HG03432 (cell line): ENCODE data around the gene CPS1.

Source experiments
- ATAC-seq: cut with Tn5 transposase; IDR thresholded peaks from one replicate; pipeline ENCODE4 v1.9.1; 2021; ENCODE audit warnings: mild to moderate bottlenecking, moderate library complexity; ENCODE audit not compliant: unreplicated experiment

CPS1 gene

DNA sequence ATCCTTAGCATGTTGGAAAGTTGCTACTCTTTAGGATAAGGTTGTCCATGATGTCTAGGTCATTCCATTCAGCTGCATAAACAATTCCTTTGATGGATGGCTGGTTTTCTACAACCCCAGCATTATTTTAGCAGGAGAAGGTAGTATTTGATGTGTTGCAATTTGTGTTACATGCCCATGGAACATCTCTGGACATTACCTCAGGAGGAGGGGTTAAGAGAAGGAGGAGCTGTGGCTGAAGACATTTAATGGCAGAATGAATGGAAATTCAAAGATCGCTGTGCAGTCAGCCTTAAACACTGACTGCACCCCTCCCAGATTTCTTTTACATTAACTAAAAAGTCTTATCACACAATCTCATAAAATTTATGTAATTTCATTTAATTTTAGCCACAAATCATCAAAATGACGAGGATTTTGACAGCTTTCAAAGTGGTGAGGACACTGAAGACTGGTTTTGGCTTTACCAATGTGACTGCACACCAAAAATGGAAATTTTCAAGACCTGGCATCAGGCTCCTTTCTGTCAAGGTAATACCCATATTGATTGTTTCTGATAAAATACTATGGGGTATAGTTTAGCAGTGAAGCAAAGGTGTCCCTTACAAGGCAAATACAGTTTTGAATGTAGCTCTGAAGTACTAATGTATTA is at the start of gene CPS1:
Gene CPS1, plus strand, starts transcription at position 271 of the 652 bp plus-strand sequence. Its CDS starts 135 bp downstream, at position 406.
- no peak for ATAC-seq

DNA sequence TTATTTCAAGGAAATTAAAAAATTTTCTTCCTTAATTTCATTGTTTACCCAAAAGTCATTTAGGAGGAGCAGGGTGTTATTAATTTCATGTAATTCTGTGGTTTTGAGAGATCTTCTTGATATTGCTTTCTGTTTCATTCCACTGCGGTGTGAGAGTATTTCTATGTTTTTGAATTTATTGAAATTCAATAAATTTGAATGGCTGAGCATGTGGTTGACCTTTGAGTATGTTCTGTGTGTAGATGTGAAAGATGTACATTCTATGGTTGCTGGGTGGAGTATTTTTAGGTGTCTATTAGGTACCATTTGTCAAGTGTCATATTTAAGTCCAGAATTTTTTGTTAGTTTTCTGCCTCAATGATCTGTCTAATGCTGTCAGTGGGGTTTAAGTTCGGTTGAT is 40.5 kb upstream of the CPS1 start:
- ATAC-seq = no peak

DNA sequence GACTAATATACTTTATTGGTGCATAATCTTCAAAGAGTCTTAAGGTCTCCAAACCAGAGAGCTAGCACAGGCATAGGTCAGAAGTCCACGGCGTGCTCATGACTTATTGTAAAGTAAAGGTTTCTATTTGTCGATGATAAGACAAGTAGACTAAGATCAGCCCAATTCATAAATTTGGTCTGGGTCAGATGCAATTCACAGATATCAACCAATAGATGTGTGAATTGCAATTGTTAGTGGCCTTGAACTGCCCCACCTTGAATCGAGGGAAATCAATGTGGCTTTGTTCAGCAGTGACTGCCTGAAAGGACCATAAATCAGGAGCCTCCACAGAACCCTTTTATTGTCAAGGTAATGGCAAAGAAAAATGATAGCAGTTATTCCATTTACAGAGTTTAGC is 39.1 kb upstream of the CPS1 start:
- ATAC-seq = no peak

DNA sequence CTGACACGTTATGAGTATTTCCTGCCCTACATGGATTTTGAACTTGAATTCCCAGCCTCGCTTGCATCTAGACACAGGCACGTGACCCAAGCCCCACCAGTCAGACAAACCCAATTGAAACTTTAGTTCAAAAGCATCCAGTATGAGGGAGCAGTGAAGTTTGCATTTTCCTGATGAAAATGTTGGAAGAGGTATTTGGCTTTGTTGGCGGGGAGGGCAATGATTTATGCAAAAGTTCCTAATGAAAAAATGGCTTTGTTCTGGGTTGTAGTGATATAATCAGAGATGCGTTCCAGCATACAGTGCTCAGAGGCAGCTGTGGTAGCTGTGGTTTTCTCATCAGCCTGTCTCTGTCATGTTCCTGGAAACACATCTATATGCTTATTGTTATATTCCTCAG is 36.8 kb upstream of the CPS1 start:
- ATAC-seq = no peak

DNA sequence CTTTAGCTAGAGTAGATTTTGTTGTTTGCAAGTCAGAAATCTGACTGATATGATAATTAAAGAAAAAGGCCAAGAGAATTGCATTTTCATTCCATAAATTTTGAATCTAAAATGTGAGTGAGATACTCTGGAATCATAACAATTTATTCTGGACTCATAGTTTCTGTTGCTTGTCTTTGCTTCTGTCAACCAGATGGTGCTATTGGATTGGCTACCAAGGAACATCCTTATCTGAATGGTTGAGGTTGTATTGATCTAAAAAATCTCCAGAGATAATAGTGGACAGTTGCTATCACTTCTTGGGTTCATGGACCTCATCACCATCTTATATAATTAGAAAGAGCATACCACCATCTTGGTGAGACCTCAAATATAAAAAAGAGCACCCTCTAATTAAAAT is 34.0 kb upstream of the CPS1 start:
- no peak for ATAC-seq

DNA sequence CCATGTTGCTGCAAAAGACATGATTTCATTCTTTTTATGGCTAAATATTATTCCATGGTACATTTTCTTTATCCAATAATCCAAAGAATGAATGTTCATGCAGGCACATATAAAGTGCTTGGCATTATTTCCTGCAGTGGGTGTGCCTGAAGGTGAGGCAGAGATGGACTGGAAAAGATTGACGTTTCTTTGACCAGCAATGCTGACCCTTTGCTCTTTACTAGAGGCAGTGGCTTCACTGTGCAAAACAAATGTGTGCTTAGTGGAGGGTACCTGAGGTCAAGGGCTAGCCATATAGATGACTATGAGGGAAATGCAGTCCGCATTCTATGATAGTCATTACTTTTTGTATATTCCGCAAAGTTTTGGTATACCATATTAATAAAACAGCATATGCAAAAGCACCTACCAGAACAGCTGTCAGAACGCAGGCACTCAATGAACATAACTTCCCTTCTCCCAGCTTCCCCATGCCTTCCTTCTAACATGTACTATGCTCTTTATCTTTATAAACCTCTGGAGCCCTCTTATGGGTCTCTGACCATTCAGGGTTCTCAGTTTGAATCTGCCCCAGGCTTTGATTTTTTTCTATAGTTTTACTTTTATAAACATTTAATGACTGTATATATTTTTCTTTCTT is 32.6 kb upstream of the CPS1 start:
- ATAC-seq = no peak

DNA sequence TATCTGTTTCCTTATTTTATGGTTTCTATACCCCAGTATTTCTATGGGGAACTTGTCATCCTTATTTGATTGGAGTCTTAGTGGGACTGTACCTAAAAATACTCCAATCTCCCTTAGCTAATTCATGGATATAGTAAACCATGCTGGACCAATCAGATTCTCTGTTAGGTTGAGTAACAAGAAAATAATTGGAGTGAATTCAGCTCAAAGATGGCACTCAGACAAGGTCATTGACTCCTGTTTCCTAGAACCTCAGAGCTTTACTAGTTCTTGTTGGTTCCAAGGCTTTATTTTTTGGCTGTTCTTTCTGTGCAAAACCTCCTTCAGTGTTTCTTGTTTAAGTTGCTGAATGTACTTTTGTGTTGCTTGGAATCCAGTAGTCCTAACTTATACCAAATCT is 31.9 kb upstream of the CPS1 start:
- no peak for ATAC-seq

DNA sequence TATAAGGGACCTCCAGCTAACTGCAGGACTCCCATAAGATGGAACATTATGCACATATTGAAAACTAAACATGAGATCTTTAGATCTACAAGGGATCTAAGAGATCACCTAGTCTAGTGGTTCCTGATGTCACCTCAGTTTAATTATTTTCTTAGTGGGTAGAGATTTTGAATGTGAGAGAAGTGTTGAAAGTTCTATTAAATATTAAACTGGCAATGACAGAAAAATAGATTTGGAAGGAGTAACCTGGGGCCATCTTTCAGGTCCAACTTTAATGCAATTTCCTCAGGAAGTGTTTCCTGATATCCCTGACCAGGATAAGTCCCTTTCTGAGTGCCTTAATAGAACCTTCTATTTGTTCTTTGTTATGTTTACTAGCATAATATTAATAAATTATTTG is 29.1 kb upstream of the CPS1 start:
- peak; percentile 69 for ATAC-seq

DNA sequence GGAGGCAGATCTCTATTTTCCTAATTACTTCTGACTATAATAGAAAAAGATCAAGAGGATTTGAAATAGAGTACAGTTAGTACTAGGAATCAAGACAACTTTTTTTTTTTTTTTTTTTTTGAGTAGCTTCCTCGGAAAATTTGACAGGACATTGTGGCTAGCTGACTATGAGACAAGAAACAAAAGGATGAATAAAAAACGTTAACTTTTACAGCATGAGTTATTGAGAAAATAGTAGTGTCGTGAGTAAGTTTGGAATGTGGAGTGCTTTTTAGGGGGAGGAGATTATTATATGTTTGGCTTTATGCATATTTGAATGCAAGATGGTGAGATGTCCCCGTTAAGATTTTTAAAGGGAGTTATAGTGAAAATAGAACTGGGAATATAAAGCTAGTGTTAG is 27.7 kb upstream of the CPS1 start:
- no peak for ATAC-seq

DNA sequence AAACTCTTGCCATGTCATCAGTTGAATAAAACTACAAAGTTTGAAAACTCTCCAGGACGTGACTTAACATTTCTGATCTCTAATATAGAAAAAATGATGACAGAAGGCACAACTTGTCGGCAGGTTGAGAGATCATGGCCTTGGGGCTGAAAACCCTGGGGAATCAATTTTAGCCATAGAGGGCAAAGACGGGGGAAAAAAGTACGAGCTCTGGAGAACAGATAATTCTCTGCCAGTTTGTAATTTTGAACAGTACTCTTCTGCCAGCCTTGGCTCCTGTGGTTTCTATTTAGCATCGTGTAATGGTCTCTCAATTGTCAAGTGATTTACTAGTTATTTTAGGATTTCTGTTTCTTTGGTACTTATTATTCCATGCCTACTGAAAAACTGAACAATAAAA is 25.3 kb upstream of the CPS1 start:
- no peak for ATAC-seq

DNA sequence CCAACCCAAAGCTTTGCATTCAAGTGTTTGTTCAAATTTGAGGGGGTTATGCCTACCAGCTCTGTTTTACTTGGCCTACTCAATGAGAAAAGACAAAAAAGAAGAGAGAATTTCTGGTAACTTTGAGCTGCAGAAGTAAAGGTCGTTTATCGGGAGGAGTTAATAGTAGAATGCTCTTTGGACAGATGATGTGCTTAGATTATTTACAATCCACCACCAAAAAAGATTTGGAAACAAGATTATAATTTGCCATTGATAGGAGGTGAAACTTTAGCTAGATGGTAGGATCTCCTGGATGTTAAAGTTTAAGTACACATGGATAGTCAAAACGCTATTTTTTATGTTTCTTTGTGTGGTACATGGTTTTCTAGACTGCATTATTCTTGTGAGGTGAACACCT is 24.9 kb upstream of the CPS1 start:
- ATAC-seq = no peak

DNA sequence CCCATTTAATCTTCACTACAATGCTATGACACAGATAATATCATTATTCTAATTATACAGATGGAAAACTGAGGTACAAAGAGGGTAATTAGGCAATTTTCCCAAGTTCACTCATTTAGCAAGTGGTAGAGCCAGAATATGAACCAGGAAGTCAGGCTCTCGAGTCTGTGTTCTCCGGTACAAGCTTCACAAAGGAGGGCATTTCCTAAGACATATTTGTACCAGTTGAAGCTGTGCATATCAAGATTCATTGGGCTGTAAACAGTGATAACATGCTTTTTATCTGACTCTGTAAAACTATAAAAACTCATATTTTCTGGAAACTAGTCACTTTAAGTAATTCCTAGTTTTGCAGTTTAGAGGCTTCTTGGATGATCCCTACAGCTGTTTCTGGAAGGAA is 23.0 kb upstream of the CPS1 start:
- ATAC-seq = no peak

DNA sequence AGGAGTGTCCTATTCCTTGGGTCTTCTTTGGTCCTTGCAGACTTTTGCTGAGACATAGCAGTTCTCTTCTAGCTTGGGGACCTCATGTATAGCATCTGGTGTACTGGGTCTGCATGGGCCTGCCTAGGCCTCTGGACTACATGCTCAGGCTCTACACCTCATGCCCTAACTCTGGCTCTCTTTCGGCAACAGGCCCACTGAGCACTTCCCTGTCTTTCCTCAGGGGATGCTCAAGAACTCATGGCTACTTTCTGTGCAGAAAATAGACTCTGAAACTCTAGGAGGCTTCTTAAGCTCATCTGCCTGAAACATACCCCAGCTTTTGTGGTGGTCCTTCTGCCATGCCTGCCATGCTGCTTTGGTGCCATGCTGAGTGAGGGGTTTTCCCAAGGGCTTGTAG is 21.5 kb upstream of the CPS1 start:
- no peak for ATAC-seq

DNA sequence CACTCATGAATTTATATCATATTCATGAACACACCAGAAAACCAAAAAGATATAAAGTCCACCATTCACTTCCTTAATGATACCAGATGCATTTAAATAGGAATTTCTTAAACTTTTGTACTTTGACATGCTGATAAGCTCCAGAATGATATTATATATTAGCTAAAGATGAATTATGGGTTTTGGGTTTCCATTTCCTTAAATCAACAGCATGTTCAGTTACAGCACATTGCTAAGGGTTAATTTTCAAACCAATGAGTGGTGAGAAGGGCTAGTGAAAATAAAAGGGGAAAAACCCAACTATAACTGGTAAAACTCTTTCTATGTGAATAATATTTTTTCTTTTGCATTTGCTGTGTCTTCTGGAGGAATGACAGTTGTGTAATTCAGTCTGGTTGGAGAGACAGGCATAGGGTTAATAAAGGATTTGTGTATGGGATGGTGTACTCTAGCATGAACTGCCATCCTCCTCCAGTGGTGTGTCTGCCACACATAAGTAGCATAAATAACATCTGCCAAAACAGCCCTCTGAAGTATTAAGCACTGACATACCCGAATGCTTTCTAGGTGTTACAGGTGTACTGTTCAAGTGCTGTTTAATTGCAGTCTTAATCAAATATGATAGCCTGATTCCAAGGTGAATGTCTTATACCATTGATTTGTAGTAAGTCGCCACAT is 19.3 kb upstream of the CPS1 start:
- ATAC-seq = peak; percentile 80

DNA sequence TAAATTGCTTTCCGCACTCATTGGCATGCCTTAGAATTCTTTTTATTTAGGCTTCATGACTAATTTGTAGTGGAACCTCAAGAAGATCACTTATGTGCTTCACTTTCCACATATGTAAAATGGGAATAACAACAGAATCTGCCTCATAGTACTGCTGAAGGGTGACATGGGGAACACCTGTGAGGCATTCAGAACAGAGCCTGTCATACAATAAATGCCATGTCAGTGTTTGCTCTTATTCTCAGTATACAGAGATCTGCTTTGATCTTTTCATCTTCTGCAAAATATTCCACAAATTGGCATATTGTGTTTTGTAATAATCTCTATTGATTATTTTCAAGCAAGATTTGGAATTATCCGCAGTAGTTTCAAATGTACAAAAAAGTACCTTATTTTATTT is 17.4 kb upstream of the CPS1 start:
- ATAC-seq = no peak

DNA sequence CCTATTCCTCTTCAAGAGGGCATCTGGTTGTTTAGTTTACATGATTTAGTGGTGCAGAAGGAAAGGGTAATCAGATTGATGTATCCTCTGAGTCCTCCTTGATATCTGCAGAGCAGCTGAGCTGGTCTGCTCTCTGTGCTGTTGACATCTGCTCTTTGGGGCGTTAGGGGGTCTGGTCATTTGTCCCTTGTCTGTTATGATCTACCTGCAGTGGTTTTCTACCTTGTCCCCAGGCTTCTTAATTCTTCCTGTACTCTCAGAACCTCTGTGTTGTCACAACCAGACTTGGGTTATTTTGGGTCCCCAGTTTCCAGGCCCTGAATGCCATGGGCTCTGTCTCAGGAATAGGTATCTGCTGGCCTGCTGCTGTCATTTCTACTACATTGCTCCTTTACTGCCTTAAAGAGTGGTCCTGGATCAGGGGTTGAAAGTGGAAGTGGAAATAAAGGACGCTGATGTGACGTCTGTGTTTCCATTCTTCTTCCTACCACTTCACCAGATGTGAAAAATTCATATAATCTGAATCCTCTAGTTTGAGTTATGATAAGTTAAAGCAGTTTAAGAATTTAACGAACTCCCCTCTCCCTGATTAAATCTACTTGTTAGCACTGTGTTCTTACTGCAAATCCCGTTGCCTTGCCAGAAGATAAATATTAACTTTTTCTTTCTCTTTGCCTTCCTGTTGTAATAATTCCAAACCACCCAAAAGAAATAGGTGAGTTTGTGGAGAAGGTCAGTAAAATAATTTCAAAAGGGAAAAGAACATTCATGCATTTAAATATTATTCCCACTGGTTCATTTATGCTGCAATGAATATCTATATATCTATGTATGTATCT is 16.6 kb upstream of the CPS1 start:
- ATAC-seq = no peak

DNA sequence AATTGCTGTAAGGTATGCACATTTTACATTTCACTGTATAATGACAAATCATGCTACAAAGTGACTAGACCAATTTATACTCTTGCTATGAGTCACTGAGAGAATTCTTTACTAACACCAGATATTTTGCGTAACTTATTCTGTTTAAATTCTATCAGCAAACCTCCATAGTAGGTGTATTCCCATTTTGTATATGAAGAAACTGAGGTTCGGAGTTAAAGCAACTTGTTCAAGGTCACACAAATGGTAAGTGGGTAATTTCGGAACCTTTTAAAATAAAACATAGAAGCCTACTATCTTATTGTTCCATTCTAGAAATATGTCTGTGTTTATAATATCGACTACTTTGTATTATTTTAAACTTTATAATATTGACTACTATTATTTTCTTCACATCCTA is 15.9 kb upstream of the CPS1 start:
- ATAC-seq = no peak

DNA sequence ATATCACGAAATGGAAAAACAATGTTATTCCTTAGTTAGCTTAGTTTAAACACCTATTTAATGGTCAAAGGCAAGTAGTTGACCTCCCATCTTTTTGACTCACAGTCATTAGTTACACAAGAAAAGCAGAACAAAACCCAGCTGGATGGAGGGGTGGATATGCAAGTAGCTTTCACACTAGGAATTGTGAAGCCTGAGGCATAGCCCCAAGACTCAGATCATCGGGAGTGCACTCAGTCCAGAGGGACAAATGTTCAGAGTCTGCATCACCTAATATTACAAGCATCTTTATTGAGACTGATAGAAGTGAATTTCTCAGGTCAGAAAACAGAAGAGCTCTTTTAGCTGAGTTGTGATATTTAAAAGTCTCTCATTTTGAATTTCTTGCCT is 15.5 kb upstream of the CPS1 start:
- no peak for ATAC-seq

DNA sequence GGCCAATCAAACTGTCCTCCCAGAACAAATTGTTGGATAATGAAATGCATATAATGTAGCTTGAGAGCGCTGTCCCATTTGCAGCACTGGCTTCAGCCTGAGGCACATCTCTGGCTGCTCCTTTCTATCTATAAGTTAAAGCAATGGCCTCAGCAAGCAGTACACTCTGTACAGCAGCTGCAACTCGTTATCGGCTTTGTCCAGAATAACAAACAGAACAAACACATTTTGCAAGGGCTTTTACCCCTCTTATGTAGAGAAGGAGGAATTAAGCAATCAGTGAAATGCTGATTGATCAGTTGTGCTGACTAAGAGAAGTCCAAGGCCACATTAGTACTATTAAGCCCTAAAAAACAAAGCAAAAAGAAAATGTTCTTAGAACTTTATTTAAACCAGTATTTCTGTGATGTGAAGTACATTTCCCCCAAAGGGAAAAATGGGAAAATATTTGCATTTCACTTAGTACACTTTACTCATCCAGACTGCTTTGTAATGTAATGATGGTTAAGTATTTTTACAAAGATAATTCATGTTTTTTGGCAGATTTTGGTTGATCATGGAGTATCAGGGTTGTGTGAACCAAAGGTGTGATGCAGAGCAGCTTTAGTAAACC is 15.0 kb upstream of the CPS1 start:
- no peak for ATAC-seq

DNA sequence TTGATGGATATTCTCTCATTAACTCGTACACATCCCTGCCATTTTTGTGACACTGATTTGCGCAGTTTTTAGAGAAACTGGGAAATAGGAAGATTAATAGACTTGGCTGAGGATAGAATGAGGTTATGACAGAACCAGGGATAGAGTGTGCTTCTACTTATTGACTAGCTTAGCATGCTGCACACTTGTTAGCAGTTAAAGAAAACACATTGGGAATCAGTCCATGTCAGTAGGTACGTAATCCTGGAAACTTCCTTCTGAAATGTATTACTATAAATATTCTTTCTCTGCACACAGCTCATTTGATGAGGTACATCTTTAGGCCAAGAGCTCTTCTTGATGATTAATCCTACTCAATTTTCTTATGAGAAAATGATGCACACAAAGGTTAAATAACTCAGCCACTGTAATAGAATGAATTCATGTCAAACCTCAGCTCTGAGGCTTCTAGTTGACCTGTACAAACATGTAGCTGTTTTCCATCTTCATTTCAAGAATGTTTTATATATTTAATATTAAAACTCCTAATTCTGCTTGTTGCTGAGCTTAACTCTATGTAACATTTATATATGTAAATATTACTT is 12.3 kb upstream of the CPS1 start:
- no peak for ATAC-seq

DNA sequence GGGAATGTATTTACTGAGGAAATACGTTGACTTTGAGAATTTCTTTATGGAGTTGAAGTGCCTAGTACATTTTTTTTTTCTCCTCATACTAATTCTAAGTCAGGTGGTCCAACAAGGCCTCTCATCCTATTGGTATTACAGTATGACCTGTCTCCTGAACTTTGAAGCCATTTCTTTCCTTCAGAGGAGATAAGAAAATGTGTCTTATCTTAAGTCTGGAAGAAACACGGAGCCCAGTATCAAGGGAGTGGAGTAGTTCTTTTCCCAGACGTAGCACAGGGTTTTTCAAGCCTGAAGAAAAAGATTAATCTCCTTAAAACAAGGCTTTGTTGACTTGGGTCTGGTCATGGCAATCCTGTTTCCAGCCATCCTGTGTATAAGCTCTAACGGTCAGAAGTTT is 11.6 kb upstream of the CPS1 start:
- ATAC-seq = no peak
